Glutamatergic neuron (in vitro differentiated cells): ENCODE data around the gene OPRM1. TPM values are rescaled to one million over a fixed set of nuclear protein-coding genes. Genes with fewer than 3 reads are reported as not detected.

ENCODE experiments used
- DNase-seq: peaks from one replicate; pipeline ENCODE4 v3.0.0; 2022
- H3K27ac Mint-ChIP-seq: one replicate; pipeline ENCODE4 v1.8.0; 2020; ENCODE audit warnings: mild to moderate bottlenecking, mixed read lengths, inconsistent platforms; ENCODE audit not compliant: unreplicated experiment
- H3K27me3 Mint-ChIP-seq: one replicate; pipeline ENCODE4 v1.8.0; 2020; ENCODE audit warnings: mild to moderate bottlenecking, moderate library complexity, mixed read lengths, inconsistent platforms; ENCODE audit not compliant: unreplicated experiment
- H3K36me3 Mint-ChIP-seq: one replicate; pipeline ENCODE4 v1.8.0; 2020; ENCODE audit warnings: mild to moderate bottlenecking, mixed read lengths, inconsistent platforms; ENCODE audit not compliant: unreplicated experiment
- H3K4me1 Mint-ChIP-seq: one replicate; pipeline ENCODE4 v1.8.0; 2020; ENCODE audit warnings: mild to moderate bottlenecking, low read depth, mixed read lengths, inconsistent platforms; ENCODE audit not compliant: unreplicated experiment
- H3K4me3 Mint-ChIP-seq: one replicate; pipeline ENCODE4 v1.8.0; 2020; ENCODE audit warnings: mild to moderate bottlenecking, mixed read lengths, inconsistent platforms; ENCODE audit not compliant: unreplicated experiment
- H3K9me3 Mint-ChIP-seq: one replicate; pipeline ENCODE4 v1.8.0; 2020; ENCODE audit warnings: mild to moderate bottlenecking, moderate library complexity, mixed read lengths, inconsistent platforms; ENCODE audit not compliant: unreplicated experiment
- CTCF ChIP-seq: fragments of 200-600 bp; sonication (generic); IDR thresholded peaks from one replicate; pipeline ENCODE4 v1.5.0; 2021; ENCODE audit not compliant: partially characterized antibody, unreplicated experiment
- total RNA-seq: library from RNA; stranded (reverse); fragmentation: NEBNext Ultra II Directional; extraction: Animal tissue kit (Norgen Biotek cat#: 25700); gene quantifications from one replicate; pipeline ENCODE4 v1.2.1, GENCODE V29; 2021; ENCODE audit not compliant: unreplicated experiment

OPRM1 gene
- total RNA-seq, 1 donor from 2014 or later = not detected

- Mint-ChIP-seq H3K27ac (no peak overlapping the region), H3K27me3 (no peaks in the 10 kb centered on the region), H3K4me1 (no peaks in the 10 kb centered on the region), H3K9me3 (no peaks in the 10 kb centered on the region), H3K36me3 (no peaks in the 10 kb centered on the region), H3K4me3 (no peak overlapping the region)
- TF ChIP-seq CTCF = no peak
- DNase-seq = no peak
Measured at GRCh38 chr6:154106251-154106650, 67.2 kb downstream of the OPRM1 start.

DNA sequence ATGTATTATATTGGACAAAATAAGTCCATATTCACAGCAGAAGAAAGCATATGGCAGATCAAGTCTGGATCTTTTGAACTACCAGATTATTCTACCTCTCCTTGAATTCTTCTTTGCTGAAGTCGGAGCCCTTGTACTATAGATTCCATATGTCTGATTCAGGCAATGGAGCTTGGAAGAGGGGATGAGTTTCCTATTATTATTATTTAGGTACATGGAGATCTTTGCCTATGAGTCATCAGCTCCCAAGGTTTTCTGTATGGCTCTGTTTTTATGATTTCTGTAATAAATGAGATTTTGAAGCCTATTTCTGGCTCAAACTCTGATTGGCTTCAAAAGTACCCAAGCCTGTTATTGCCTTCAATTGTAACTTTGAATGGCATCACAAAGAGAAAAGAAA, 72.0 kb downstream of the OPRM1 start:
- no peaks in the 10 kb centered on the region for H3K36me3 Mint-ChIP-seq
- no peak overlapping the region for H3K27ac Mint-ChIP-seq
- no peak for DNase-seq
- no peaks in the 10 kb centered on the region for H3K27me3 Mint-ChIP-seq
- TF ChIP-seq CTCF = no peak
- H3K4me1 Mint-ChIP-seq = no peaks in the 10 kb centered on the region
- no peak overlapping the region for H3K4me3 Mint-ChIP-seq
- no peaks in the 10 kb centered on the region for H3K9me3 Mint-ChIP-seq

DNA sequence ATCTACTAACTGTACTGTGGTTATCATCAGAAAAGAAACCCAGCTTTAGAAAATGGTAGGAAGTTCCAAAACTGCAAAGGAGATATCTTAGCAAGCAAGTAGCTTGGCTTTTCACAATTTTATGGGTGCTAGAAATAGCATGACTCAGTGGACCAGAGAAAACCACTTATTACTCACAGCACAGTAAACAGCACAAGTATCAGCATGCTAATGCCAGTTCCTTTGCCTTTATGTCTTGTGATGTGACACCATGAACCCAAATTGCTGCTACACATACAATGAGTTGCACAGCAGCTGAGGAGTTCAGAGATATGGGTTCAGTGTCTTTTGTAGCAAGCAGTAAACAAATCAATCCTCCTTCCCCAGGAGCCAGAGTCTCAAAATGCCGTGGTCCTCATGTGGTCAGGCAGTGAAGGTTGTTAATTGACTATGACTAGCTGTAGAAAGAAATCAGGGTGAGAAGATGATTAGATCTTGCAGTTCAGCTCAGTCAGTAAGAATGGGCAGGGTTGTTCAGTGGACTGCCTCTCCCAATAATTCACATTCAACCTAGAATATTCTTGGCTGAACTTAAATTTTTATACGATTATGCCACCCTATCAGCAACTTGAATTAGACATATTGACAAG, 73.3 kb downstream of the OPRM1 start:
- Mint-ChIP-seq H3K27me3 (no peaks in the 10 kb centered on the region), H3K36me3 (no peaks in the 10 kb centered on the region), H3K4me3 (no peak overlapping the region), H3K4me1 (no peaks in the 10 kb centered on the region), H3K9me3 (no peaks in the 10 kb centered on the region), H3K27ac (no peak overlapping the region)
- no peak for DNase-seq
- no peak for TF ChIP-seq CTCF

- Mint-ChIP-seq H3K36me3 (no peaks in the 10 kb centered on the region), H3K4me1 (no peaks in the 10 kb centered on the region), H3K27me3 (no peaks in the 10 kb centered on the region), H3K9me3 (no peaks in the 10 kb centered on the region), H3K4me3 (no peak overlapping the region), H3K27ac (no peak overlapping the region)
- no peak for DNase-seq
- TF ChIP-seq CTCF = no peak
Measured at GRCh38 chr6:154113392-154113791, 74.4 kb downstream of the OPRM1 start.

GRCh38 chr6:154117485-154117884, 78.4 kb downstream of the OPRM1 start:
- Mint-ChIP-seq H3K9me3 (no peaks in the 10 kb centered on the region), H3K27ac (no peak overlapping the region), H3K4me3 (no peak overlapping the region), H3K4me1 (no peaks in the 10 kb centered on the region), H3K36me3 (no peaks in the 10 kb centered on the region), H3K27me3 (no peaks in the 10 kb centered on the region)
- DNase-seq = no peak
- no peak for TF ChIP-seq CTCF
